ENCODE measurements around the gene IAH1. TPM values are rescaled to one million over a fixed set of nuclear protein-coding genes. Genes with fewer than 3 reads are reported as not detected.

Gene IAH1
- total and polyA plus RNA-seq, 9 of the 15 experiments (the other 6 are each of a cell fraction or from before 2014, with no cell fraction given) = 0.04 to 19.3 (median 0.36) TPM; not detected in 3

DNA sequence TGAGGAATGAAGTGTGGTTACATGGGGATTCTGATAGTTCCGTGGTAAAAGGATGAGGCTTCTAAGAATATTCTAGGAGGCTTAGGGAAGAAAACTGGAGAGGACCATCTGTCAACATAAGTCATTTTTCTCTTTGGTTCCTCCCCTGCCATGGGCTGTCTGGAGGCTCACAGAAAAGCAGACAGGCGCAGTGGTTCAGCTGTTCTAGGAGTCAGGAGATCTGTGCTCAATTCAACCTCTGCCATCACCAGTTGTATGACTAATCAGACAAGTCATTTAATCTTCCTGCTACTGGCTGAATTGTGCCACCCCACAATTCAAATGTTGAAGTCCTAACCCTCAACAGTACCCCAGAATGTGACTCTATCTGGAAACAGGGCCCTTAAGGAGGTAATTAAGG is 44.9 kb downstream of the IAH1 start:
- Histone ChIP-seq H2AFZ (ENCODE audit: low read depth, low read length) (no peak overlapping the region), H3K9me1 (ENCODE audit: control insufficient read depth, insufficient read depth, low read length) (no peaks in the 10 kb centered on the region), H3K9me3 (replicated peaks; ENCODE audit: control insufficient read depth, insufficient read depth, low read depth, low read length) (no peaks in the 10 kb centered on the region), H3K27ac (ENCODE audit: extremely low read depth, low read depth, low read length) (no peak overlapping the region), H3K9ac (ENCODE audit: insufficient read depth in 1 of 2, low read depth in 2 of 2, low read length in 2 of 2) (no peak overlapping the region), H3K4me2 (ENCODE audit: insufficient read depth, low read length) (no peak overlapping the region), H3K79me2 (ENCODE audit: control insufficient read depth, insufficient read depth, low read length) (no peaks in the 10 kb centered on the region), H3K4me3 (no peak overlapping the region), H4K20me1 (replicated peaks; ENCODE audit: control insufficient read depth, insufficient read depth, low read length) (no peaks in the 10 kb centered on the region), H3K4me1 (replicated peaks in 1 of 2; ENCODE audit: control insufficient read depth in 2 of 2, insufficient read depth in 2 of 2, low read length in 2 of 2) (peaks cover 0 to 14% of the 10 kb centered on the region in 2 experiments; a peak in 3 of 5 replicates), H3K36me3 (ENCODE audit: control insufficient read depth, insufficient read depth, low read length) (peaks cover 71% of the 10 kb centered on the region; the same call in 2 of the 3 replicates), H3K27me3 (ENCODE audit: control insufficient read depth in 2 of 2, insufficient read depth in 2 of 2, low read length in 2 of 2) (no peaks in the 10 kb centered on the region)
- FAIRE-seq = no peak
- intact Hi-C loops (cut with micrococcal nuclease) (no loop called here), in situ Hi-C loops (cut with MboI) (no loop called here)
- ChIA-PET CTCF (ENCODE audit: low intra/inter-chr PET ratio) (no interaction called here), POLR2A (no interaction called here)
- 77% methylated on average over 2 of the region's 2 CpGs for WGBS (ENCODE audit: insufficient coverage, low coverage, missing lambda C conversion rate)
- no peak for TF ChIP-seq TEAD1 (CRISPR knock-in tag; IDR thresholded peaks at IDR 0.05)
- peak; percentile 10 for TF ChIP-seq MEIS2 (IDR thresholded peaks at IDR 0.05; ENCODE audit: partially characterized antibody)
- BruUV-seq (replicated peaks) = no TSS peak
- peak; percentile 17; the same call in 1 of the 3 replicates for ATAC-seq
- no peak for DNase-seq (ENCODE audit: extremely low read depth in 1 of 4, low spot score in 3 of 4)

DNA sequence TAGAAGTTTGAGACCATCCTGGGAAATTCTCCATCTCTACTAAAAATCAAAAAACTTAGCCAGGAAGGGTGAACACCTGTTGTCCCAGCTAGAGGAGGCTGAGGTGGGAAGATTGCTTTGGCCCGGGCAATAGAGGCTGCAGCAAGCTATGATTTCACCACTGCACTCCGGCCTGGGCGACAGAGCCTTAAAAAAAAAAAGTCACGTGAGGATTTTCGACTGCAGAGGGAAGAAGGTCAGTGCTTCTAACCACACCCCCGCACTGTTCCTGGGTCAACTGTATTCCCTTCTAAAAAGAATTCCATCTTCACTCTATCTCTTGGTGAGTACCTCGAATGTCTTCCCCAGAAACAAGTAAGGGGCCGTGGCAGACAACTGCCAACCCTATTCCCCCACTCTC is 49.9 kb downstream of the IAH1 start:
- no peaks in the 10 kb centered on the region for H3K27me3 ChIP-seq (ENCODE audit: control insufficient read depth in 2 of 2, insufficient read depth in 2 of 2, low read length in 2 of 2)
- H4K20me1 ChIP-seq (replicated peaks; ENCODE audit: control insufficient read depth, insufficient read depth, low read length) = no peaks in the 10 kb centered on the region
- no peak for DNase-seq (ENCODE audit: extremely low read depth in 1 of 4, low spot score in 3 of 4)
- no peak overlapping the region for H3K9ac ChIP-seq (ENCODE audit: insufficient read depth in 1 of 2, low read depth in 2 of 2, low read length in 2 of 2)
- H3K27ac ChIP-seq (ENCODE audit: extremely low read depth, low read depth, low read length) = no peak overlapping the region
- in situ Hi-C loops (cut with MboI) = no loop called here
- no TSS peak for BruUV-seq (replicated peaks)
- ATAC-seq = no peak
- H3K4me1 ChIP-seq (replicated peaks in 1 of 2; ENCODE audit: control insufficient read depth in 2 of 2, insufficient read depth in 2 of 2, low read length in 2 of 2) = no peaks in the 10 kb centered on the region
- H3K4me2 ChIP-seq (ENCODE audit: insufficient read depth, low read length) = no peak overlapping the region
- ChIA-PET CTCF (ENCODE audit: low intra/inter-chr PET ratio) (no interaction called here), POLR2A (no interaction called here)
- WGBS (ENCODE audit: insufficient coverage, low coverage, missing lambda C conversion rate) = 90% methylated on average over 8 of the region's 8 CpGs
- TF ChIP-seq SMARCC2 (IDR thresholded peaks at IDR 0.05; ENCODE audit: low read depth) (no peak), FIP1L1 (IDR thresholded peaks at IDR 0.05; ENCODE audit: low read depth, low read length, poor library complexity, severe bottlenecking) (no peak), MTA1 (IDR thresholded peaks at IDR 0.05; ENCODE audit: borderline replicate concordance) (no peak), BDP1 (IDR thresholded peaks at IDR 0.05; ENCODE audit: insufficient read depth, insufficient read length) (no peak), CCNT2 (IDR thresholded peaks at IDR 0.05; ENCODE audit: borderline replicate concordance, extremely low read depth, insufficient read length, low read depth, low read length) (no peak), ETV6 (IDR thresholded peaks at IDR 0.05; ENCODE audit: borderline replicate concordance in 1 of 2, low read depth in 2 of 2, low read length in 1 of 2) (no peak), ETV6 (CRISPR knock-in tag; IDR thresholded peaks at IDR 0.05; ENCODE audit: borderline replicate concordance) (no peak)
- TF ChIP-seq, protein P1, sequence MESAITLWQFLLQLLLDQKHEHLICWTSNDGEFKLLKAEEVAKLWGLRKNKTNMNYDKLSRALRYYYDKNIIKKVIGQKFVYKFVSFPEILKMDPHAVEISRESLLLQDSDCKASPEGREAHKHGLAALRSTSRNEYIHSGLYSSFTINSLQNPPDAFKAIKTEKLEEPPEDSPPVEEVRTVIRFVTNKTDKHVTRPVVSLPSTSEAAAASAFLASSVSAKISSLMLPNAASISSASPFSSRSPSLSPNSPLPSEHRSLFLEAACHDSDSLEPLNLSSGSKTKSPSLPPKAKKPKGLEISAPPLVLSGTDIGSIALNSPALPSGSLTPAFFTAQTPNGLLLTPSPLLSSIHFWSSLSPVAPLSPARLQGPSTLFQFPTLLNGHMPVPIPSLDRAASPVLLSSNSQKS (CRISPR knock-in tag; IDR thresholded peaks at IDR 0.05) = no peak
- H3K9me1 ChIP-seq (ENCODE audit: control insufficient read depth, insufficient read depth, low read length) = no peaks in the 10 kb centered on the region
- H3K4me3 ChIP-seq = no peak overlapping the region
- intact Hi-C loops (cut with micrococcal nuclease) = no loop called here
- peaks cover 86% of the 10 kb centered on the region; the same call in 2 of the 3 replicates for H3K36me3 ChIP-seq (ENCODE audit: control insufficient read depth, insufficient read depth, low read length)
- no peaks in the 10 kb centered on the region for H3K9me3 ChIP-seq (replicated peaks; ENCODE audit: control insufficient read depth, insufficient read depth, low read depth, low read length)
- no peak for FAIRE-seq
- no peak overlapping the region for H2AFZ ChIP-seq (ENCODE audit: low read depth, low read length)
- H3K79me2 ChIP-seq (ENCODE audit: control insufficient read depth, insufficient read depth, low read length) = no peaks in the 10 kb centered on the region

All from K562 (cell line).